ENCODE data around the gene WNT7B. TPM values are rescaled to one million over a fixed set of nuclear protein-coding genes. Genes with fewer than 3 reads are reported as not detected.

The WNT7B gene
- total and polyA plus RNA-seq, 2 of the 8 experiments (the other 6 are each of a cell fraction or from before 2014, with no cell fraction given), result 0.14 to 0.24 TPM

DNA sequence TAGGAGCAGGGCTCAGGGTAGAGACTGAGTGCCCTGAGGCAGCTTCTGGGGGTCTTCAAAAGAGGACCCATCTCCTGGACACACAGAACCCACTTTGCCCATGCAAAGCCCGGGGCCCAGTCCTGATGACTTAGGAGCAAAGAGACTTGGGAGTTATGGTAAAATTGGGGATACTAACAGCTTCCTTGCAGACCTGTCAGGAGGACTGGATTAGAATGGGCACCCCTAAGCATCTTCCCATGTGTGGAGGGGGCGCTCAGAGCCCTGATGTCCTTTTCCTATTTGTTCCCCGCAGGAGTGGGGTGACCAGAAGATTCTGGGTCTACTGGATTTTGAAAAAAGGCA, 100.0 kb downstream of the WNT7B start:
- TF ChIP-seq SP1 (IDR thresholded peaks at IDR 0.05; ENCODE audit: low read depth, low read length), result no peak
- no peak for TF ChIP-seq KDM5A (IDR thresholded peaks at IDR 0.05; ENCODE audit: low read length)
- no peak for TF ChIP-seq NANOG (IDR thresholded peaks at IDR 0.05; ENCODE audit: insufficient read depth, low read depth, low read length, poor library complexity, severe bottlenecking)
- no peak for TF ChIP-seq RAD21 (IDR thresholded peaks at IDR 0.05 in 1 of 2, conservative IDR thresholded peaks at IDR 0.05 in 1 of 2; ENCODE audit: low read depth in 2 of 2, low read length in 2 of 2)
- TF ChIP-seq, protein P1, sequence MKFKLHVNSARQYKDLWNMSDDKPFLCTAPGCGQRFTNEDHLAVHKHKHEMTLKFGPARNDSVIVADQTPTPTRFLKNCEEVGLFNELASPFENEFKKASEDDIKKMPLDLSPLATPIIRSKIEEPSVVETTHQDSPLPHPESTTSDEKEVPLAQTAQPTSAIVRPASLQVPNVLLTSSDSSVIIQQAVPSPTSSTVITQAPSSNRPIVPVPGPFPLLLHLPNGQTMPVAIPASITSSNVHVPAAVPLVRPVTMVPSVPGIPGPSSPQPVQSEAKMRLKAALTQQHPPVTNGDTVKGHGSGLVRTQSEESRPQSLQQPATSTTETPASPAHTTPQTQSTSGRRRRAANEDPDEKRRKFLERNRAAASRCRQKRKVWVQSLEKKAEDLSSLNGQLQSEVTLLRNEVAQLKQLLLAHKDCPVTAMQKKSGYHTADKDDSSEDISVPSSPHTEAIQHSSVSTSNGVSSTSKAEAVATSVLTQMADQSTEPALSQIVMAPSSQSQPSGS (IDR thresholded peaks at IDR 0.05; ENCODE audit: low read length), result no peak
- no peak for TF ChIP-seq ZNF274 (IDR thresholded peaks at IDR 0.05; ENCODE audit: borderline replicate concordance, extremely low read depth, low read length)
- TF ChIP-seq SIRT6 (IDR thresholded peaks at IDR 0.05; ENCODE audit: low read length), result no peak
- TF ChIP-seq SP2 (IDR thresholded peaks at IDR 0.05; ENCODE audit: low read length), result no peak
- TF ChIP-seq GABPA (IDR thresholded peaks at IDR 0.05; ENCODE audit: borderline replicate concordance, insufficient read depth, low read length), result no peak
- no peak for TF ChIP-seq RNF2 (IDR thresholded peaks at IDR 0.05; ENCODE audit: borderline replicate concordance, low read depth, low read length, missing control alignments, poor library complexity, severe bottlenecking)
- Histone ChIP-seq H3K4ac (replicated peaks; ENCODE audit: insufficient read length, low read depth, low read length) (no peak overlapping the region), H3K4me3 (ENCODE audit: extremely low read depth in 1 of 4, insufficient read depth in 2 of 4, low read depth in 3 of 4, low read length in 4 of 4) (no peak overlapping the region), H4K91ac (replicated peaks; ENCODE audit: insufficient read length, low read length) (no peak overlapping the region), H3K9me3 (ENCODE audit: insufficient read depth in 2 of 2, low read depth in 1 of 2, low read length in 1 of 2) (no peaks in the 10 kb centered on the region), H3K4me1 (replicated peaks in 1 of 4; ENCODE audit: control insufficient read depth in 3 of 4, insufficient read depth in 4 of 4, low read length in 3 of 4) (peaks cover 0 to 28% (median 22%) of the 10 kb centered on the region in 4 experiments; a peak in 6 of 7 replicates), H3K4me2 (ENCODE audit: insufficient read depth in 1 of 2, low read depth in 2 of 2, low read length in 2 of 2) (no peak overlapping the region), H3K27me3 (replicated peaks in 1 of 4; ENCODE audit: control insufficient read depth in 3 of 4, extremely low read depth in 1 of 4, insufficient read depth in 3 of 4, low read length in 3 of 4) (peaks cover 0 to 42% (median 28%) of the 10 kb centered on the region in 4 experiments; a peak in 6 of 7 replicates), H2BK15ac (ENCODE audit: low read length) (no peak overlapping the region), H2BK120ac (replicated peaks; ENCODE audit: low read depth, low read length) (no peak overlapping the region), H3K18ac (ENCODE audit: extremely low read depth, low read length) (no peak overlapping the region), H2AFZ (ENCODE audit: low read length) (no peak overlapping the region), H3K27ac (ENCODE audit: low read depth, low read length) (no peak overlapping the region), H3K79me2 (ENCODE audit: control insufficient read depth in 1 of 2, insufficient read depth in 2 of 2, low read length in 2 of 2) (no peaks in the 10 kb centered on the region), H3K23me2 (ENCODE audit: low read depth, low read length) (no peaks in the 10 kb centered on the region; the same call in 1 of the 2 replicates), H3K56ac (replicated peaks; ENCODE audit: insufficient read length, low read depth, low read length) (no peak overlapping the region), H2BK20ac (ENCODE audit: low read length) (no peak overlapping the region), H4K5ac (ENCODE audit: insufficient read length, low read depth, low read length) (no peak overlapping the region), H3K79me1 (ENCODE audit: low read depth, low read length) (no peaks in the 10 kb centered on the region), H2AK5ac (ENCODE audit: low read depth, low read length) (no peak overlapping the region), H3K36me3 (ENCODE audit: control insufficient read depth in 2 of 4, insufficient read depth in 4 of 4, low read length in 3 of 4) (no peaks in the 10 kb centered on the region), H3K23ac (ENCODE audit: insufficient read length) (no peak overlapping the region), H2BK12ac (ENCODE audit: low read depth, low read length) (no peak overlapping the region), H2BK5ac (ENCODE audit: low read depth, low read length) (no peak overlapping the region), H4K8ac (ENCODE audit: extremely low read depth, insufficient read depth, low read length) (no peak overlapping the region), H3K14ac (ENCODE audit: insufficient read length) (no peak overlapping the region), H3K9ac (replicated peaks in 1 of 4; ENCODE audit: extremely low read depth in 1 of 4, low read depth in 3 of 4, low read length in 3 of 4) (no peak overlapping the region), H4K20me1 (replicated peaks in 1 of 2; ENCODE audit: control insufficient read depth in 1 of 2, insufficient read depth in 2 of 2, low read length in 2 of 2) (peaks cover under 1 to 7% of the 10 kb centered on the region in 2 experiments)
- ChIA-PET POLR2A (ENCODE audit: partially characterized antibody) (interaction anchor here (1.0 kb wide), 1 partner anchor 10 kb away, joined by 3 read pairs; no protein-coding TSS in a partner anchor), CTCF (ENCODE audit: partially characterized antibody) (interaction anchor here (1.0 to 6.3 kb wide), 8 partner anchors 12 to 232 kb away, joined by 3 to 78 read pairs (median 6); no protein-coding TSS in a partner anchor)
- WGBS, 2 experiments (ENCODE audit: extremely low coverage in 1 of 2, insufficient coverage in 1 of 2, insufficient read length in 1 of 2, insufficient replicate concordance in 2 of 2, low coverage in 1 of 2, low lambda C conversion rate in 2 of 2, missing lambda C conversion rate in 1 of 2), result 86% methylated on average over 3 of the region's 3 CpGs; no CpG with 5 or more reads in 1 of the 2 experiments
- FAIRE-seq (no peak), DNase-seq (ENCODE audit: low read depth in 1 of 2, low spot score in 2 of 2) (peak in 1 of 2 experiments; percentile 43)
